ENCODE measurements around the gene FOXL2. TPM values are rescaled to one million over a fixed set of nuclear protein-coding genes. Genes with fewer than 3 reads are reported as not detected.

FOXL2 gene
- polyA plus RNA-seq, 3 donors: not detected

GRCh38 chr3:138945709-138946662, 951 bp downstream of the FOXL2 start:
- no peak for DNase-seq (ENCODE audit: low read depth in 3 of 3, low spot score in 2 of 3)

- DNase-seq (ENCODE audit: low read depth in 3 of 3, low spot score in 2 of 3): no peak
These were observed 1.8 kb downstream of the FOXL2 start for GRCh38 chr3:138944929-138945708.

GRCh38 chr3:138944654-138944928, 2.3 kb downstream of the FOXL2 start:
- no peak for DNase-seq (ENCODE audit: low read depth in 3 of 3, low spot score in 2 of 3)

GRCh38 chr3:138943724-138944653, 2.9 kb downstream of the FOXL2 start:
- no peak for DNase-seq (ENCODE audit: low read depth in 3 of 3, low spot score in 2 of 3)

- no peak for DNase-seq (ENCODE audit: low read depth in 3 of 3, low spot score in 2 of 3)
These were observed 3.9 kb downstream of the FOXL2 start for GRCh38 chr3:138942861-138943623.

GRCh38 chr3:138942271-138942670, 4.7 kb downstream of the FOXL2 start:
- no peak for DNase-seq (ENCODE audit: low read depth in 3 of 3, low spot score in 2 of 3)

GRCh38 chr3:138941259-138941885, 5.6 kb downstream of the FOXL2 start:
- DNase-seq (ENCODE audit: low read depth in 3 of 3, low spot score in 2 of 3): no peak

- no peak for DNase-seq (ENCODE audit: low read depth in 3 of 3, low spot score in 2 of 3)
These were observed 6.5 kb downstream of the FOXL2 start for GRCh38 chr3:138940446-138940845.

- DNase-seq (ENCODE audit: low read depth in 3 of 3, low spot score in 2 of 3): no peak
These were observed 7.2 kb downstream of the FOXL2 start for GRCh38 chr3:138939561-138940241.

- no peak for DNase-seq (ENCODE audit: low read depth in 3 of 3, low spot score in 2 of 3)
These were observed 7.9 kb downstream of the FOXL2 start for GRCh38 chr3:138938877-138939560.

GRCh38 chr3:138938056-138938876, 8.7 kb downstream of the FOXL2 start:
- no peak for DNase-seq (ENCODE audit: low read depth in 3 of 3, low spot score in 2 of 3)

GRCh38 chr3:138937690-138938055, 9.3 kb downstream of the FOXL2 start:
- no peak for DNase-seq (ENCODE audit: low read depth in 3 of 3, low spot score in 2 of 3)

GRCh38 chr3:138936741-138937689, 9.9 kb downstream of the FOXL2 start:
- DNase-seq (ENCODE audit: low read depth in 3 of 3, low spot score in 2 of 3): no peak

- DNase-seq (ENCODE audit: low read depth in 3 of 3, low spot score in 2 of 3): no peak
These were observed 10.8 kb downstream of the FOXL2 start for GRCh38 chr3:138935863-138936740.

- DNase-seq (ENCODE audit: low read depth in 3 of 3, low spot score in 2 of 3): no peak
These were observed 11.5 kb downstream of the FOXL2 start for GRCh38 chr3:138935505-138935862.

Measured in right renal cortex interstitium (tissue), 3 donors.